ENCODE results near the gene SETD2. TPM values are rescaled to one million over a fixed set of nuclear protein-coding genes. Genes with fewer than 3 reads are reported as not detected.

SETD2 gene
- total and polyA plus RNA-seq, 5 donors from 2014 or later: 10.4 to 93.7 (median 11.7) TPM

DNA sequence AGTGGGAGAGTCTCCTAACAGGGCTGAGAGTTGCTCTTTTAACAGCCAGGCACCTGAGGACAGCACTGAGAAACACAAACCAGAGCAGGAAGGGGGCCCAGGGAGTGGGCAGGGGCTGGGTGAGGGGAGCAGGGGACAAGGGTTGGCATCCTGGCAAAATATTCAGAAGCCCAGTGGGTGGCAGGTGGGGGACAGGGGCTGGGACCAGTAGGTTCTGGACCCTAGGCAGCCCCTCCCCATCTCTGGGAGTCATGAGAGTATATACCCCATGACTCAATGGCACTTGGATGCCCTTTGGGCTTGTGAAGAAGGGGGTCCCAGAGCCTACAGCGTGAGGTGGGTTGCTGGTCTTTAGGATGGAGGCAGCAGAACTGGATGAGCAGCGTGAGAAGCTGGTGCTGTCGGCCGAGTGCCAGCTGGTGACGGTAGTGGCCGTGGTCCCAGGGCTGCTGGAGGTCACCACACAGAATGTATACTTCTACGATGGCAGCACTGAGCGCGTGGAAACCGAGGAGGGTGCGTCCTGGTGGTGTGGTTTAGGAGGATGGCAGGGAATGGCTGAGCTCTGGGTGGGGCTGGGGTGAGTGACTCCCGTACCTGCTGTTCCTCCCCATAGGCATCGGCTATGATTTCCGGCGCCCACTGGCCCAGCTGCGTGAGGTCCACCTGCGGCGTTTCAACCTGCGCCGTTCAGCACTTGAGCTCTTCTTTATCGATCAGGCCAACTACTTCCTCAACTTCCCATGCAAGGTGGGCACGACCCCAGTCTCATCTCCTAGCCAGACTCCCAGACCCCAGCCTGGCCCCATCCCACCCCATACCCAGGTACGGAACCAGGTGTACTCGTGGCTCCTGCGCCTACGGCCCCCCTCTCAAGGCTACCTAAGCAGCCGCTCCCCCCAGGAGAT, 160.2 kb downstream of the SETD2 start:
- H3K27me3 Mint-ChIP-seq: no peaks in the 10 kb centered on the region
- peaks cover 28% of the 10 kb centered on the region for H3K36me3 Mint-ChIP-seq

DNA sequence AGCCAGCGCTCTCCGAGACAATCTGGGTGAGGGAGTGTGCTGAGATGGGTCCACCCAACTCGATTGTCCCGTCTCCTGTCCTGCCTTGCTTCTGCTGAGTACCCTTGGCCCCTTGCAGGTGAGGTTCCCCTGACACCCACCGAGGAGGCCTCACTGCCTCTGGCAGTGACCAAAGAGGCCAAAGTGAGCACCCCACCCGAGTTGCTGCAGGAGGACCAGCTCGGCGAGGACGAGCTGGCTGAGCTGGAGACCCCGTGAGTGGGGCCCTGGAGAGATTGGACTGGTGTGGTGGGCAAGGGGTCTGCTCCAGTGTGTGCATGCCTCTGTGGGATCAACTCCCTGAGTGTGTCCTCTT, 160.9 kb downstream of the SETD2 start:
- ATAC-seq (ENCODE audit: low read depth in 2 of 2): no peak
- Mint-ChIP-seq H3K4me1 (peaks cover 0 to 8% (median 1%) of the 10 kb centered on the region in 4 donors), H3K27ac (no peak overlapping the region), H3K9me3 (no peaks in the 10 kb centered on the region), H3K36me3 (peaks cover 34% of the 10 kb centered on the region), H3K27me3 (no peaks in the 10 kb centered on the region), H3K4me3 (no peak overlapping the region)
- DNase-seq: no peak
- Histone ChIP-seq H3K27ac (ENCODE audit: insufficient read depth, low read length, poor library complexity, severe bottlenecking) (no peak overlapping the region), H3K4me3 (ENCODE audit: low read depth, low read length) (no peak overlapping the region), H3K9me3 (ENCODE audit: control insufficient read depth in 2 of 2, low read length in 2 of 2) (no peaks in the 10 kb centered on the region), H3K4me1 (ENCODE audit: control insufficient read depth, insufficient read depth, low read length, poor library complexity, severe bottlenecking) (no peaks in the 10 kb centered on the region), H3K36me3 (ENCODE audit: control insufficient read depth, insufficient read depth, low read length) (peaks cover 93% of the 10 kb centered on the region), H3K27me3 (ENCODE audit: control insufficient read depth, insufficient read depth, low read length) (no peaks in the 10 kb centered on the region)

More for the DNA sequence above, 160.2 kb downstream of the SETD2 start:
- H3K27ac ChIP-seq (ENCODE audit: insufficient read depth, low read length, poor library complexity, severe bottlenecking): no peak overlapping the region
- Mint-ChIP-seq H3K4me3 (no peak overlapping the region), H3K4me1 (peaks cover 0 to 6% (median 3%) of the 10 kb centered on the region in 4 donors), H3K9me3 (no peaks in the 10 kb centered on the region), H3K27ac (no peak overlapping the region)
- H3K36me3 ChIP-seq (ENCODE audit: control insufficient read depth, insufficient read depth, low read length): peaks cover 88% of the 10 kb centered on the region
- no peaks in the 10 kb centered on the region for H3K9me3 ChIP-seq (ENCODE audit: control insufficient read depth in 2 of 2, low read length in 2 of 2)
- no peak overlapping the region for H3K4me3 ChIP-seq (ENCODE audit: low read depth, low read length)
- ATAC-seq (ENCODE audit: low read depth in 2 of 2) (no peak), DNase-seq (no peak)
- peaks cover 4% of the 10 kb centered on the region for H3K4me1 ChIP-seq (ENCODE audit: control insufficient read depth, insufficient read depth, low read length, poor library complexity, severe bottlenecking)
- H3K27me3 ChIP-seq (ENCODE audit: control insufficient read depth, insufficient read depth, low read length): no peaks in the 10 kb centered on the region

DNA sequence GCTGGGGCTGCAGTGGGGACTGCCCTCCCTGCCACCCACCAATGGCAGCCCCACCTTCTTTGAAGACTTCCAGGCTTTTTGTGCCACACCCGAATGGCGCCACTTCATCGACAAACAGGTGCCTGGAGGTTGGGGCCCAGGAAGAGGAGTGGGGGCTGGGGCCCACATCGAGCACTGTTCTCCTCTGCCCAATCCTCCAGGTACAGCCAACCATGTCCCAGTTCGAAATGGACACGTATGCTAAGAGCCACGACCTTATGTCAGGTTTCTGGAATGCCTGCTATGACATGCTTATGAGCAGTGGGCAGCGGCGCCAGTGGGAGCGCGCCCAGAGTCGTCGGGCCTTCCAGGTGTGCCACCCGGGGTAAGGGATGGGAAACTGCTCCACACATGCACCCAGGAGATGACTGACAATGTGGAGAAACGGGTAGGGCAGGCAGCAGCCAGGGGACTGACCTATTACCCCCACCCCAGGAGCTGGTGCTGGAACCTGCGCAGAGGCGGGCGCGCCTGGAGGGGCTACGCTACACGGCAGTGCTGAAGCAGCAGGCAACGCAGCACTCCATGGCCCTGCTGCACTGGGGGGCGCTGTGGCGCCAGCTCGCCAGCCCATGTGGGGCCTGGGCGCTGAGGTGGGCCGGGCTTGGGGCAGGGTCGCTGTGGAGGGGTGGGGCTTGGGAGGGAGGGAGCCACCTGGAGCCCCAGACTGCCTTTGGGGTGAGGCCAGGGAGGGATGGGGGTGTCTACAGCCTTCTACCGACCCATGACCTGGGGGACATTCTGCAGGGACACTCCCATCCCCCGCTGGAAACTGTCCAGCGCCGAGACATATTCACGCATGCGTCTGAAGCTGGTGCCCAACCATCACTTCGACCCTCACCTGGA, 161.5 kb downstream of the SETD2 start:
- DNase-seq (no peak), ATAC-seq (ENCODE audit: low read depth in 2 of 2) (no peak)
- Histone ChIP-seq H3K27me3 (ENCODE audit: control insufficient read depth, insufficient read depth, low read length) (no peaks in the 10 kb centered on the region), H3K36me3 (ENCODE audit: control insufficient read depth, insufficient read depth, low read length) (peaks cover 95% of the 10 kb centered on the region), H3K27ac (ENCODE audit: insufficient read depth, low read length, poor library complexity, severe bottlenecking) (no peak overlapping the region), H3K4me1 (ENCODE audit: control insufficient read depth, insufficient read depth, low read length, poor library complexity, severe bottlenecking) (no peaks in the 10 kb centered on the region), H3K9me3 (ENCODE audit: control insufficient read depth in 2 of 2, low read length in 2 of 2) (no peaks in the 10 kb centered on the region), H3K4me3 (ENCODE audit: low read depth, low read length) (no peak overlapping the region)
- no peaks in the 10 kb centered on the region for H3K9me3 Mint-ChIP-seq
- peaks cover 0 to 8% (median 2%) of the 10 kb centered on the region in 4 donors for H3K4me1 Mint-ChIP-seq
- H3K4me3 Mint-ChIP-seq: no peak overlapping the region
- peaks cover 34% of the 10 kb centered on the region for H3K36me3 Mint-ChIP-seq
- H3K27me3 Mint-ChIP-seq: no peaks in the 10 kb centered on the region
- no peak overlapping the region for H3K27ac Mint-ChIP-seq

DNA sequence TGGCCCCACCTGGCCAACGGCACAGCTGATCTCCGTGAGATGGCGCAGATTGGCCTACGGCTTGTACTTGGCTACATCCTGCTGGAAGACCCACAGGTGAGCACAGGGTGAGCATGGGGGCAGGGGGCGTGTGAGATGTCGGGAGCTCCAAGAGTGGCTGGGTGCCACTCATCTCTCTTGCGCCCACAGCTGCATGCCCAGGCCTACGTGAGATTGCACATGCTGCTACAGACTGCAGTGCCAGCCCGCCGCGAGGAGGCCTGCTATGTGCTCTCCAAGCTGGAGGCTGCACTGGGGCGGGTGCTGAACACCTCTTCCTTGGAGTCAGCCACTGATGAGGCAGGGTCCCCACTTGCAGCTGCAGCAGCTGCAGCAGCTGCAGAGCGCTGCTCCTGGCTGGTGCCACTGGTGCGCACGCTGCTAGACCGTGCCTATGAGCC, 162.2 kb downstream of the SETD2 start:
- Mint-ChIP-seq H3K4me1 (peaks cover 0 to 15% (median 6%) of the 10 kb centered on the region in 4 donors), H3K27me3 (no peaks in the 10 kb centered on the region), H3K36me3 (peaks cover 32% of the 10 kb centered on the region), H3K4me3 (no peak overlapping the region), H3K27ac (peak overlapping the region in 1 of 3 donors; percentile 8), H3K9me3 (no peaks in the 10 kb centered on the region)
- H3K9me3 ChIP-seq (ENCODE audit: control insufficient read depth in 2 of 2, low read length in 2 of 2): no peaks in the 10 kb centered on the region
- DNase-seq: no peak
- H3K27ac ChIP-seq (ENCODE audit: insufficient read depth, low read length, poor library complexity, severe bottlenecking): no peak overlapping the region
- no peaks in the 10 kb centered on the region for H3K27me3 ChIP-seq (ENCODE audit: control insufficient read depth, insufficient read depth, low read length)
- H3K36me3 ChIP-seq (ENCODE audit: control insufficient read depth, insufficient read depth, low read length): peaks cover 95% of the 10 kb centered on the region
- H3K4me3 ChIP-seq (ENCODE audit: low read depth, low read length): no peak overlapping the region
- H3K4me1 ChIP-seq (ENCODE audit: control insufficient read depth, insufficient read depth, low read length, poor library complexity, severe bottlenecking): no peaks in the 10 kb centered on the region
- ATAC-seq (ENCODE audit: low read depth in 2 of 2): no peak

DNA sequence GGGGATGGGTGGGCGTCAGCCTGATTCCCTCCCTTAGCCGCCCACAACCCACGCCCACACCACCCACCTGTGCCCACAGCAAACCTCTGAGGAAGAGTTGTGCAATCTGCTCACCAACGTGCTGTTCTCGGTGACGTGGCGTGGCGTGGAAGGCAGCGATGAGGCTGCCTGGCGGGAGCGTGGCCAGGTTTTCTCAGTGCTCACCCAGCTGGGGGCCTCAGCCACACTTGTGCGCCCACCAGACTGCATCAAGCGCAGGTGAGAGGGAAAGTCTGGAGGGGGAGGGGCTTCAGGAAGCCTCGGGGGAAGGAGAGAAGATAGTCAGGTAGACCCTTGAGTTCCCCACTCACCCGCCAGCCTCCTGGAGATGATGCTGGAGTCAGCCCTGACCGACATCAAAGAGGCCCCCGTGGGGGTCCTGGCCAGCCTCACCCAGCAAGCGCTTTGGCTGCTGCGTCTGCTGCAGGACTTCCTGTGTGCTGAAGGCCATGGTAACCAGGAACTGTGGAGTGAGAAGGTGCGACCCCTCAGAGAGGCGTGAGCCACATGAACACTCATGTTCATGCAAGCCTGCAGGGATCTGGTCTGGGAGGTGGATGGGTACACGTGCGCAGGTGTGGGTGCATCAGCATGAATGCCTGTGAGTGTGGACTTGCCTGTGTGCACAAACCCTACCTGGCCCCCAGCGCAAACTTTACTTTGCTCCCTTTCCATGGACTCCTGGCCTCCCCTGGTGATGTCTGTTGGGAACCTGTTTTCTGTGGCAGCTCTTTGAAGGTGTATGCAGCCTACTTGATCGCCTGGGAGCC, 162.8 kb downstream of the SETD2 start:
- Histone ChIP-seq H3K27me3 (ENCODE audit: control insufficient read depth, insufficient read depth, low read length) (no peaks in the 10 kb centered on the region), H3K27ac (ENCODE audit: insufficient read depth, low read length, poor library complexity, severe bottlenecking) (no peak overlapping the region), H3K36me3 (ENCODE audit: control insufficient read depth, insufficient read depth, low read length) (peaks cover 94% of the 10 kb centered on the region), H3K4me3 (ENCODE audit: low read depth, low read length) (no peak overlapping the region), H3K4me1 (ENCODE audit: control insufficient read depth, insufficient read depth, low read length, poor library complexity, severe bottlenecking) (no peaks in the 10 kb centered on the region), H3K9me3 (ENCODE audit: control insufficient read depth in 2 of 2, low read length in 2 of 2) (no peaks in the 10 kb centered on the region)
- H3K27me3 Mint-ChIP-seq: no peaks in the 10 kb centered on the region
- no peaks in the 10 kb centered on the region for H3K9me3 Mint-ChIP-seq
- H3K4me3 Mint-ChIP-seq: no peak overlapping the region
- ATAC-seq (ENCODE audit: low read depth in 2 of 2) (no peak), DNase-seq (no peak)
- H3K4me1 Mint-ChIP-seq: peaks cover 0 to 13% (median 6%) of the 10 kb centered on the region in 4 donors
- H3K27ac Mint-ChIP-seq: peak overlapping the region in 1 of 3 donors; percentile 8
- H3K36me3 Mint-ChIP-seq: peaks cover 26% of the 10 kb centered on the region

DNA sequence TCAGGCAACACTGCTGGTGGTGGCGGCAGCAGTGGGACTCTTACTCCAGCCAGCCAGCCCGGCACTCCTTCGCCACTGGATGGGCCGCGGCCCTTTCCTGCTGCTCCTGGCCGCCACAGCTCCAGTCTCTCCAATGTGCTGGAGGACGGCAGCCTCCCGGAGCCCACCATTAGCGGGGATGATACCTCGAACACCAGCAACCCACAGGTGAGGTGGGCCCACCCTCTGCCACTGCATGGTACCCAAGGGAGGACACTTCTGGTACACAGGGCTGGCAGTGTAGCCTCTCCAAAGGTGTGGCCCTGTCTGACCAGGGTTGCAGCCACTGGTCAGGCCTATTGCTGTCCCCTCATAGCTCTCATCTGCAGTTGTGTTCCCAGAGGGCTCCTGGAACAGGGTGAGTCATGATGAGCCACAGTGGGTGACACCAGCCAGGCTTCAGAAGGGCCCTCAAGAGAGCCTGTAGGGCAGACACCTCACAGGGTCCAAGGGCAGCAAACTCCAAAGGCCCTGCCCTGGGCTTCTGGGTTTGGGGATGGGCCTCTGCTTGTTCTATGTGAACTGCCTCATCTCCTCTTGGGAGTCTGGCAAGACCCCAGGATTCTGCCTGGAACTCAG, 163.6 kb downstream of the SETD2 start:
- Histone ChIP-seq H3K4me1 (ENCODE audit: control insufficient read depth, insufficient read depth, low read length, poor library complexity, severe bottlenecking) (no peaks in the 10 kb centered on the region), H3K27me3 (ENCODE audit: control insufficient read depth, insufficient read depth, low read length) (no peaks in the 10 kb centered on the region), H3K36me3 (ENCODE audit: control insufficient read depth, insufficient read depth, low read length) (peaks cover 93% of the 10 kb centered on the region), H3K27ac (ENCODE audit: insufficient read depth, low read length, poor library complexity, severe bottlenecking) (no peak overlapping the region), H3K9me3 (ENCODE audit: control insufficient read depth in 2 of 2, low read length in 2 of 2) (no peaks in the 10 kb centered on the region), H3K4me3 (ENCODE audit: low read depth, low read length) (no peak overlapping the region)
- Mint-ChIP-seq H3K27ac (no peak overlapping the region), H3K4me3 (no peak overlapping the region), H3K27me3 (no peaks in the 10 kb centered on the region), H3K36me3 (peaks cover 19% of the 10 kb centered on the region), H3K4me1 (peaks cover 0 to 13% (median 6%) of the 10 kb centered on the region in 4 donors), H3K9me3 (no peaks in the 10 kb centered on the region)
- ATAC-seq (ENCODE audit: low read depth in 2 of 2): no peak
- no peak for DNase-seq
